DMS114 treated with DMSO at 0.1 percent for 48 hours (cell line): ENCODE measurements around the gene ZNF846.
"Not testable (repeated sequence)": the region's sequence is repeated elsewhere in the genome, so short reads cannot be mapped to it uniquely, and the experiment has no call there.

Source experiments
- DNase-seq: peaks from one replicate; lab custom pipeline; 2025; ENCODE audit not compliant: unreplicated experiment; lab: John Stamatoyannopoulos, UW

The ZNF846 gene

DNA sequence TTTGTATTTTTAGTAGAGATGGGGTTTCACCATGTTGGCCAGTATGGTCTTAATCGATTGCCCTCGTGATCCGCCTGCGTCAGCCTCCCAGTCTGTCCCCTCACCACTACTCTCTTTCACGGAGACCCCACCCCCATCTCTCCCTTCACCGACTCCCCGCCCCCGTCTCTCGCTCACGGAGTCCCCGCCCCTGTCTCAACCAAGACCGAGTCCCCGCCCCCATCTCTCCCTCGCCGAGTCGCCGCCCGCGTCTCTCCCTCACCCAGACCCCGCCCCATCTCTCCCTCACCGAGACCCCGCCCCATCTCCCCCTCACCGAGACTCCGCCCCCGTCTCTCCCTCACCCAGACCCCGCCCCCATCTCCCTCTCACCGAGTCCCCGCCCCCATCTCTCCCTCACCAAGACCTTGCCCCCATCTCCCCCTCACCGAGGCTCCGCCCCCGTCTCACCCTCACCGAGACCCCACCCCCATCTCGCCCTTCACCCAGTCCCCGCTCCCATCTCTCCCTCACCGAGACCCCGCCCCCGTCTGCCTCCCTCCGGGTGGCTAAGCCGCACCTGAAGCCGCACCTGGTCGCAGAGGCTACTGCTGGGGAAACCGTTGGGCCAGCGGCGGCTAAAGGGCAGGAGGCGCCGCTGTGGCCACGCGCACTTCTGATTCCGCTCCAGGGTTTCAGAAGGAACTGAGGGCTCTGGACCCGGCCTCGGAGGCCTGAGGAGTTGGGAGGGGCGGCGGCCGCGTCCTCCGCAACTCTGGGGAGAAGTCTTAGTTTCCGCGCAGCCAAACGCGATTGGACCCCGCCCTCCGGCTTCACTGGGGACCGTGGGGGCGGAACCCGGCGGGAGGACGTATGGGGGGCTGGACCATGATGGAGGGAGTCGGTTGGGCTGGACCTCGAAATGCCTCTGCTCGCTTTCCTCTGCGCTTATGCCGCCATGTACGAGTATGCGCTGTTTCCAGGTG, 17.1 kb upstream of the ZNF846 start:
- peak; percentile 82 for DNase-seq

DNA sequence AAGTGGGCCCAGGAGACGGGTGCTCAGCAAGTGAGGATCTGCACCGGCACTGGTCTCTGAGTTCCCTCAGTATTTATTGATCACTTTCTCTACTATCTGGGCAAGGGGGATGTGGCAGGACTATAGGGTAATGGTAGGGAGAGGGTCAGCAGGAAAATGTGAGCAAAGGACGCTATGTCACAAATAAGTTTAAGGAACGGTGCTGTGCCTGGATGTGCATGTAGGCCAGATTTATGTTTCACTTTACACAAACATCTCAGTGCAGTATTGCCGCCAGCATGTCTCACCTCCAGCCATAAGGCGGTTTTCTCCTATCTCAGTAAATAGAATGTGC, 15.6 kb upstream of the ZNF846 start:
- not testable (repeated sequence) for DNase-seq

DNA sequence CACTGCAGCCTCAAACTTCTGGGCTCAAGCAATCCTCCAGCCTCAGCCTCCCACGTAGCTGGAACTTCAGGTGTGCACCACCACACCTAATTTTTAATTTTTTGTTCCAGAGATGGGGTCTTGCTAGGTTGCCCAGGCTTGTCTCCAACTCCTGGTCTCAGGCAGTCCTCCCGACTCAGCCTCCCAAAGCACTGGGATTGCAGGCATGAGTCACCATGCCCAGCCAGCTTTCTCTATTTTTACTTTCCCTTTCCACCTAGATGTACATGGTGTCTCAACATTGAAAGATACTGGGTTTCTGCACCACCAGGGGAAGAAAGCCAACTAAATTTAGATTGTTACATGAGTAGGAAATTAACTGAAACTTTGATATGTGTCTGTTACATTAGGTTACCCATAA, 13.8 kb upstream of the ZNF846 start:
- no peak for DNase-seq

DNA sequence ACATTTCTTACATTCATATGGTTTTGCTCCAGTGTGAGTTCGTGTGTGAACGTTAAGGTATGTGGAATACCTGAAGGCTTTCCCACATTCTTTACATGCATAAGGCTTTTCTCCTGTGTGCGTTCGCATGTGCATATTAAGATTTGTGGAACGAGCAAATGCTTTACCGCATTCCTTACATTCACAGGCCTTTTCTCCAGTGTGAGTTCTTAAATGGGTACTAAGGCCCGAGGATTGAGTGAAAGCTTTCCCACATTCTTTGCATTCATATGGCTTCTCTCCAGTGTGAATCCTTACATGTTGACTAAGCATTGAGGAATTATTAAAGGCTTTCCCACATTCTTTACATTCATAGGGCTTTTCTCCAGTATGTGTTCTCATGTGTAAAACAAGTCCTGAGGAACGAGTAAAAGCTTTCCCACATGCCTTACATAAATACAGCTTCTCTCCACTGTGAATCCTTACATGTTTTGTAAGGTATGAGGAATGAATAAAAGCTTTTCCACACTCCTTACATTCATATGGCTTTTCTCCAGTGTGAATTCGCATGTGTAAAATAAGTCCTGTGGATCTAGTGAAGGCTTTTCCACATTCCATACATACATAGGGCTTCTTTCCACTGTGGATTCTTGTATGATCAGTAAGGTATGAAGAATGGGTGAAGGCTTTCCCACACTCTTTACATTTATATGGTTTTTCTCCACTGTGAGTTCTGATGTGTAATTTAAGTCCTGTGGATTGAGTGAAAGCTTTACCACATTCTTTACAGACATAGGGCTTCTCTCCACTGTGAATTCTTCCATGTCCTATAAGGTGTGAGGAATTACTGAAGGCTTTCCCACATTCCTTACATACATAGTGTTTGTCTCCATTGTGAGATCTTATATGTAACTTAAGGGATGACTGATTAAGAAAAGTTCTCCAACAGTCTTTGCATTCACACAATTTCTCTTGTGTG, 10.7 kb downstream of the ZNF846 start:
- DNase-seq: no peak

DNA sequence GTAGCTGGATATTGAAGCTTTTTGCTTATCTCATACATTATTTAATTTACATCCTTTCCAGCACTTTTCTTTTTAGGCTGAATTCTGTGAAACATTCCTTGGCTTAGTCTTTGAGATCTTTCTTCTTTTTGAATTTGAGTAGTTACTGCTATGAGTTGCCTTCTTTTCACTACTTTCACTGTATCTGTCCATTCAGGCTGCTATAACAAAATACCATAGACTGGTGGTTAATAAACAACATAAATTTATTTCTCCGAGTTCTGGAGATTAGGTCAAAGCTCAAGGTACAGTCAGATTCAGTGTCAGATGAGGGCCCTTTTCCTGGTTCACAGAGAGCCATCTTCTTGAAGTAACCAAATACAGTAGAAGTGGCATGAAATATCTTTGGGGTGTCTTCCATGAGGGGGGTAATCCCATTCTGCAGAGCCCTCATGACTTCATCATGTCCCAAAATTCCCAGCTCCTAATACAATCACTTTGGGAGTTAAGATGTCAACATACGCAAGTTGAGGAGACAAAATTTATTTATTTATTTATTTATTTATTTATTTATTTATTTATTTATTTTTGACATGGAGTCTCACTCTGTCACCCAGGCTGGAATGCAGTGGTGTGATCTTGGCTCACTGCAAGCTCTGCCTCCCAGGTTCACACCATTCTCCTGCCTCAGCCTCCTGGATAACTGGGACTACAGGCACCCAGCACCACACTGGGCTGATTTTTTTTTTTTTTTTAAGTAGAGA, 15.7 kb downstream of the ZNF846 start:
- DNase-seq: no peak

DNA sequence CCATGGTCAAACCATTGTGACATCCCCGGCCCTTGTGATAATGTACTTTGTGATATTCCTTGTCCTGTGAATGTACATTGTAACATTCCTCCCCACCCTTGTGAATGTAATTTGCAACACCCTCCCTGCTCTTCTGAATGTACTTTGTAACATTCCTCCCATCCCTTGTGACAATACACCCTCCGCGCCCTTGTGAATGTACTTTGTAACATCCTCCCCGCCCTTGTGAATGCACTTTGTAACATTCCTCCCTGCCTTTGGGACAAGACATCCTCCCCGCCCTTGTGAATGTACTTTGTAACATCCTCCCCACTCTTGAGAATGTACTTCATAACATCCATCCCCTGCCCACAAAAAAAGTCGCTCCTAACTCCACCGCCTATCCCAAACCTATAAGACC, 17.1 kb downstream of the ZNF846 start:
- no peak for DNase-seq

DNA sequence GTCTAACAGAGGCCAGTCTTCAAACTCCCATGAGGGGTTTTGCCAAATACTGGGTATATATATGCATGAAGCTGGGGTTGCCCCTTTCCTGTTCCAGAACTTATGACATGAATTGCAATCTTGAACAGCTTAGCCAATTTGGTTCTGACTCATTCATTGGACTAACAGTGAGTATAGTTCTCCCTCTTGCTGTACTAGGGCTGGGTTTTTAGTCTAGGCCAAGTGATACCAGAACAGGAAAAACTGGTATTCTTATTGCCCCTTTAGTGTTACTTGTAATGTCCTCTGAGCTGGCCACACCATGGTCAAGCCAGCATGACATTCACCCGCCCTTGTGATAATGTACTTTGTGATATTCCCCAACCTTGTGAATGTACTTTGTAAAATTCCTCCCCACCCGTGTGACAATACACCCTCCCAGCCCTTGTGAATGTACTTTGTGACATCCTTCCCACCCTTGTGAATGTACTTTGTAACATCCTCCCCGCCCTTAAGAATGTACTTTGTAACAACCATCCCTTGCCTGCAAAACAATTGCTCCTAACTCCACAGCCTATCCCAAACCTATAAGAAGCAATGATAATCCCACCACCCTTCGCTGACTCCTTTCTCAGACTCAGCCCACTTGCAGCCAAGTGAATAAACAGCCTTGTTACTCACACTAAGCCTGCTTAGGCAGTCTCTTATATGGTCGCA, 26.9 kb downstream of the ZNF846 start:
- DNase-seq: no peak

DNA sequence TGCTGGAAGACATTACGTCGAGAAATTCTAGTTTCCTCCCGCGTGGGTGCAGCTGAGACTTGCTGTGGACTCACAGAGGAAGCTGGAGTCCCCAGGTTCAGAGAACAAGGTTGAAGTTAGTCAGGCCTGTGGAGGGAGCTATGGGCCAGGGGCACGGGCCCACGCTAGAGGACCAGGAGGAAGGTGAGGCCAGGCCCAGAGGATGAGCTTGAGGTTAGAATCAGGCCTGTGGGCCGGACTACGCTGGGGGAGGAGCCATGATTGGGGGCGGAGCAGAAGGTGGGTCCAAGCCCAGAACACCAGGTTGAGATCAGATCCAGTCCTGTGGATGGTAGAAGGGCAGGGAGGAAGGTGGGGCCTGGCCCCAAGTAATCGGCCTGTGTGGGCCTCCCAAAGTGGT, 32.6 kb downstream of the ZNF846 start:
- no peak for DNase-seq

DNA sequence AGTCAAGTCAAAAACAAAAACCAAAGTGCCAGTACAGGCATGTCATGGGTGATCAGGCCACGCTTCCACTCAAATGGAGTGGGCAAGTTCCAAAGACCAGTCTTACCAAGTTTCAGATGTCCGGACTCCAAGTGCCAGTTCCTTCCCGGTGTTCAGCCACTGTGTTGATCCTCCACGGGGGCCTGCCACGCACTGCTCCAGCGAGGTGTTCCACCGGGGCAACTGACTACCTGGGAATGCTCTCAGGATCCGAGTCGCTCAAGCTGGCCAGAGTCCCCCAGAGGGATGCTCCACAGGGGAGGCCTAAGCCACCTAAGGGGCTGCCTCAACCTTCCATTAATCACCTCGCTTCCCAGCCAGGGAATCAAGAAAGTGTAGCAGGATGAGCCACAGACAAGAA, 38.5 kb downstream of the ZNF846 start:
- DNase-seq: not testable (repeated sequence)

DNA sequence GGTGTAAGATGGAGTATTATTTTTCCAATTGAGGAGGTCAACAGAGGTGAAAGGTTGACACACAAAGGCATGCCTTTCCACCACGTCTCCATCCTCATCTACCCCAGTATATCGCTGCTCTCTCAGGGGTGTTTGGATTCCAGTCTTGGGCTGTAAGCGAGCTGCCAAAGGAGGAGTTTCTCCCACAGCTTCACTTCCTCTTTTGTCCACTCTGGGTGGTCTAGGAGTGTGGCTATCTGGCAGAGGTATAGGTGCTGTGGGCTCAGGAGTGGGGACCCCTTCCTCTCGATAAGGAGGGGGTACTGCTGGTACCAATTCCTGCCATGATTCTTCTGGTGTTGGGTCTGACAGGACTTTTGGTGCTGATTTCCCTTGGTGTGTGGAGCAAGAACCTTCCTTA, 39.4 kb downstream of the ZNF846 start:
- no peak for DNase-seq

DNA sequence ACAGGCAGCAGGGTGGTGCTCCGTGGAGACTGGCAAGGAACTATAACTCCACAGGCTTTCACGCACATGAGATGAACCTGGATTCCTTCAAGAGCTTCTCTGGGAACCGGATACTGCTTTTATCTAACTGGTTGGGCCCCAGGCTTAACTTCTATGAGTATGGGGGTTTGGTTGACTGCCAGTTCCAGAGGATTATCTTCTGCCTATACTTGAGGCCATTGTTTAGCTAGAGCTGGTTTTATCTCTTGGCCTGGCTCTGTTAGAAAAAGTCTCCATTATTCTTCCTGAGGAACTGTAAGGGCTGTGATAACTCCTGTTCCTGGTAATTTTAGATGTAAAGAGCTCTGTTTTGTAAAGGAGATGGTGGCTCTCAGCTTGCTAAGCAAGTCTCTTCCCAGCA, 40.9 kb downstream of the ZNF846 start:
- no peak for DNase-seq

DNA sequence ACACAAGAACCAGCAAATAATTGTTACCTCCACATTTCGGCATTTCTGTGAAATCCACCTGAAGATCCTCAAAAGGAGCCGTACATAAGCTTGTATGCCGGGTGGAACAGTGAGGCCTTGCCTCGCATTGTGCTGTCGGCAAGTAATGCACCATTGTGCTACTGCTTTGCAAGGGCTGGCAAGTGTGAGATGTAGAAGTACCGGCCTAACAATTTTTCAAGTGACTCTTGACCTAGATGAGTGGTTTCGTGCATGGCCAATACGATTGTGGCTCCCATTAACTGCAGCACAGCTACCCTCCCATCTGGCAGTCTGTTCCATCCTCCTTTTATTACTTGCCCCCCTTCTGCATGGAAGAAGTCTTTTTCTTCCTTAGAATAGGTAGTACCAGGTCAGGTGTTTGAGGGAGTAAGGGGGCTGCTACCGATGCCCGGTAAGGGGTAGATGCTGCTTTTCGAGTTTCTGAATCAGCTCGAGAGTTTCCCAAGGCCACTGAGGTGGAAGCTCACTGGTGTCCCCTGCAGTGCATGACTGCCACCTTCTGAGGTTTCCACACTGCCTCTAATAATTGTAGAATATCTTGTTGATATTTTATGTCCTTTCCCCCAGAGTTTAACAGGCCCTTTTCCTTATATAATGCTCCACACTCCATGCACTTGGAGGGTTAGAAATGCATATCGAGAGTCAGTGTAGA, 42.9 kb downstream of the ZNF846 start:
- DNase-seq: not testable (repeated sequence)

DNA sequence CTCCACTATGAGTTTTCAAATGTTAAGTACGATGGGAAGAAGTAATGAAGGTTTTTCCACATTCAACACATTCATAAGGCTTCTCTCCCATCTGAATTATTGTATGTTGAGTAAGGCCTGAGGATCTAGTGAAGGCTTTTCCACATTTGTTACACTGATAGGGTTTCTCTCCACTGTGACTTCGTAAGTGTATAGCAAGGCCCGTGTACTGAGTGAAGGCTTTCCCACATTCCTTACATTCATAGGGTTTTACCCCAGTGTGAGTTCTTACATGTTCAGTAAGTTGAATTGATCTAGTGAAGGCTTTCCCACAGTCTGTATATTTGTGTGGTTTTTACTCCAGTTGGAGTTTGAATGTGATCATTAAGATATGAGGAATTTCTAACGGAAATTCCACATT, 44.4 kb downstream of the ZNF846 start:
- DNase-seq: no peak

DNA sequence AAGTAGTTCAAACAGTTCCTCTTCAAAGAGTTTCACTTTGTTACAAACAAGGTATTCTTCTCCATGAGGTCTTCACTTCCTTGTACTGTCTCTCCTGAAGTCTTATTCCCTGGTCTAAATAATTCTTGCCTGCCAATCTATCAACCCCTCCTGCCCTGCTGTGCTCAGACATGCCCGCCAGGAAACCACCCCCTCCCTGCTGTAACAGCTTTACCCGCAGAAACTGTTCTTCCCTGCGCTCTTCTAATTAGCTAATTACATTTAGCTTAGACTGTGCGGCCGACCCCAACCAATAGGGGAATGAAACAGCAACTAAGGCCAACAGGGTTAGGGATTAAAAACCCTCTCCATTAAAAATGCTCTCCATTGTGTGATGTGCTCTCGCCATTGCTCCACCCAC, 46.7 kb downstream of the ZNF846 start:
- DNase-seq: no peak

DNA sequence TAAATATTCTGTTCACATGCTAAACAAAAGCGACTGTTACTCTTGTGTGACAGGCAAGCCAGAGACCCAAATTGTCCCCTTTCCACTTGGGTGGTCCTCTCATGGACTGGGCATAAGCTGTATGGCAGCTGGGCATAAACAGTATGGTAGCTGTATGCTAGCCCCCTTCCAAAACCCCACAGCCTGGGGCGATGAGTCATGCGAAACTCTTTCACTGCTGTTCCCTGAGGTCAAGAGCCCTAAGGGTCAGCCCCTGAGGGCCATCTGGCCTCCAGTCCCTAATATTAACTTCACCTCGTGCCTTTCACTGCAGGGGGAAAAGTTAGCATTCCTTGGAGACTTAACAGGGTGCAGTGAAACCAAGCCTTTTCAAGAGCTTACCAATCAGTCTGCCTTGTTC, 48.0 kb downstream of the ZNF846 start:
- DNase-seq: no peak

DNA sequence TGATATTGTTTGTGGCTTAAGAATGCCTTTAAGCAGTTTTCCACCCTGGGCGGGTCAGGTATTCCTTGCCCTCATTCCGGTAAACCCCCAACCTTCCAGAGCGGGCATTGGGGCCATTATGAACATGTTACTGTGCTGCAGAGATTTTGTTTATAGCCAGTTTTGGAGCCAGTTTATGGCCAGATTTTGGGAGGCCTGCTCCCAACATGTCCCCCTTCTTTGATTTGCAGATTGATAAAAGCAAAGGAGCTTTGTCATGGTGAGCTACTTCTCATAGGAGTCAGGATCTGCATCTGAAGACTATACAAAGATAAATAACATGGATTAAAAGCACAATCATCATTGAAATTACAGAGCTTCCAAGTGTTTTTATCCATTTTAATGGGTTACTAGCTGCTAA, 56.7 kb downstream of the ZNF846 start:
- no peak for DNase-seq

DNA sequence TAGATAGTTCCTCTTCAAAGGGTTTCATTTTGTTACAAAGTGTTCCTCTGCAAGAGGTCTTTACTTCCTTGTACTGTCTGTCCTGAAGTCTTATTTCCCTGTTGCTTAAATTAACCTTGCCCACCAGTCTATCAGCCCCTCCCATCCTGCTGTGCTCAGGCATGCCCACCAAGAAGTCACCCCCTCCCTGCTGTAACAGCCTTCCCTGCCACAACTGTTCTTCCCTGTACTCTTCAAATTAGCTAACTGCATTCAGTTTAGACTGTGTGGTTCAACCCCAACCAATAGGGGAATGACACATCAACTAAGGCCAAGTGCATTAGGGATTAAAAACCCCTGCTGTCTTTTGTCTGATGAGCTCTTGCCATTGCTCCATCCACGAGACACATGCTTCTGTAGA, 59.2 kb downstream of the ZNF846 start:
- DNase-seq: no peak

DNA sequence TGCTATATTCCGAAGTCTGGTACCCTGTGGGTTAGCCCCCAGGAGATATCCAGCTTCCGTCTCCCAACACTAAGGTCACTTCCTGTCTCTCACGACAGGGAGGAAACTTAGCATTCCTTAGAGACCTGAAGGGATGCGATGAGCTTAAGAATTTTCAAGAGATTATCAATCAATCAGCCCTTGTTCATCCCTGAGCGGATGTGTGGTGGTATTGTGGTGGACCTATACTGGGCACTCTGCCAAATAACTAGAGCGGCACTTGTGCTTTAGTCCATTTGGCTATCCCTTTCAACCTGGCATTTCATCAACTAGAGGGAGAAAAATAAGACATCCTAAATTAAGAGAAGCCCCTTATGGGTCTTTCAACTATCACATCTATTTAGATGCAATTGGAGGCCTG, 62.7 kb downstream of the ZNF846 start:
- DNase-seq: no peak

DNA sequence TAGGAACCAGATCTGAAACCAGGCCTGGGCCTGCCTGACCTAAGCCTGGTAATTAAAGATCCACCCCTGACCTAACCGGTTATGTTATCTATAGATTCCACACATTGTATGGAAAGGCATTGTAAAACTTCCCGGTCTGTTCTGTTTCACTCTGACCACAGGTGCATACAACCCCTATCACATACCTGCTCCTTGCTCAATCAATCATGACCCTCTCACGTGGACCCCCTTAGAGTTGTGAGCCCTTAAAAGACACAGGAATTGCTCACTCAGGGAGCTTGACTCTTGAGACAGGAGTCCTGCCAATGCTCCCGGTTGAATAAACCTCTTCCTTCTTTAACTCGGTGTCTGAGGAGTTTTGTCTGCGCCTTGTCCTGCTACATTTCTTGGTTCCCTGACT, 66.4 kb downstream of the ZNF846 start:
- DNase-seq: no peak
